ENCODE results near the gene RPTOR. TPM values are rescaled to one million over a fixed set of nuclear protein-coding genes. Genes with fewer than 3 reads are reported as not detected.

Gene RPTOR
- total RNA-seq, 1 donor from 2014 or later = 32.0 TPM

DNA sequence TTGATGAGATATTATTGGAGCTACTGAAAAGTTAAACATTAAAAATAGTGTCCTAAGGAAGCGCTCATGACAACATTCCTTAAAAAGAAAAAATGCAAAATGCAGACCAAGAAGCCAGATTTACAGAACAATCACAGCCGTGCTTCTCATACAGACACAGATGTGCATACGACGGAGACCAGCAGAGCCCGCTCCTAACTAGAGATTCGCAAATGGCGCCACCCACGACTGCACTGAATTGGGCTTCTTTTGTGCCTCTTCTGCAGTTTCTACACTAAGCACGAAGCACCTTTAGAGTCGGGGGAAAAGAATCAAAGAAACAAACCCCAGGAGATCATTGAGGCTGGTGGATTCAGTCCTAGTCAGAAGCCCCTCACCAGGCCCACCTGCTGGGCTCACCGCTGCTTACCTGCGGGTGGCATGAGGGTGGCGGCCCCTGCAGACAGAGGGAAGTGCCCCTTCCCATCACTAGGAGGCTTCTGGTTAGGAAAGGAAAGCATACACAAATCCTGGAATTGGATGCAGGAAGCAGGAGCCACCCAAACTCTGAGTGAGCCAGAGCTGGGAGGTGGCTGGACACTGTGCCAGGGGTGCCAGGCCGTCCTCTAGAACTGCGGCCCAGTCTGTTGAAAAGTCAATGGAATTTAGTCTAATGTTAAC is 382.1 kb downstream of the RPTOR start:
- Mint-ChIP-seq H3K9me3 (ENCODE audit: unreplicated experiment) (no peaks in the 10 kb centered on the region), H3K27ac (ENCODE audit: unreplicated experiment) (no peak overlapping the region), H3K27me3 (ENCODE audit: low read depth, unreplicated experiment) (no peaks in the 10 kb centered on the region), H3K4me3 (ENCODE audit: unreplicated experiment) (no peak overlapping the region), H3K36me3 (ENCODE audit: low read depth, unreplicated experiment) (peaks cover 17% of the 10 kb centered on the region), H3K4me1 (ENCODE audit: low read depth, unreplicated experiment) (peaks cover 15% of the 10 kb centered on the region)
- DNase-seq (ENCODE audit: low read depth) (no peak), FAIRE-seq (no peak)
- Histone ChIP-seq H2AFZ (ENCODE audit: low read depth, low read length) (no peak overlapping the region), H3K27ac (ENCODE audit: low read depth, low read length) (no peak overlapping the region), H3K36me3 (ENCODE audit: insufficient read depth, low read length) (no peaks in the 10 kb centered on the region), H3K4me2 (ENCODE audit: low read length) (no peak overlapping the region), H3K27me3 (ENCODE audit: insufficient read depth, low read length) (no peaks in the 10 kb centered on the region), H3K4me1 (ENCODE audit: insufficient read depth, low read length) (peaks cover 12% of the 10 kb centered on the region), H3K9me3 (ENCODE audit: insufficient read depth, low read depth, low read length) (no peaks in the 10 kb centered on the region), H3K4me3 (ENCODE audit: insufficient read depth, low read depth, low read length) (no peak overlapping the region), H3K9ac (ENCODE audit: low read length) (no peak overlapping the region), H4K20me1 (ENCODE audit: insufficient read depth, low read length) (no peaks in the 10 kb centered on the region), H3K79me2 (ENCODE audit: insufficient read depth, low read length) (no peaks in the 10 kb centered on the region)
- TF ChIP-seq, protein P1, sequence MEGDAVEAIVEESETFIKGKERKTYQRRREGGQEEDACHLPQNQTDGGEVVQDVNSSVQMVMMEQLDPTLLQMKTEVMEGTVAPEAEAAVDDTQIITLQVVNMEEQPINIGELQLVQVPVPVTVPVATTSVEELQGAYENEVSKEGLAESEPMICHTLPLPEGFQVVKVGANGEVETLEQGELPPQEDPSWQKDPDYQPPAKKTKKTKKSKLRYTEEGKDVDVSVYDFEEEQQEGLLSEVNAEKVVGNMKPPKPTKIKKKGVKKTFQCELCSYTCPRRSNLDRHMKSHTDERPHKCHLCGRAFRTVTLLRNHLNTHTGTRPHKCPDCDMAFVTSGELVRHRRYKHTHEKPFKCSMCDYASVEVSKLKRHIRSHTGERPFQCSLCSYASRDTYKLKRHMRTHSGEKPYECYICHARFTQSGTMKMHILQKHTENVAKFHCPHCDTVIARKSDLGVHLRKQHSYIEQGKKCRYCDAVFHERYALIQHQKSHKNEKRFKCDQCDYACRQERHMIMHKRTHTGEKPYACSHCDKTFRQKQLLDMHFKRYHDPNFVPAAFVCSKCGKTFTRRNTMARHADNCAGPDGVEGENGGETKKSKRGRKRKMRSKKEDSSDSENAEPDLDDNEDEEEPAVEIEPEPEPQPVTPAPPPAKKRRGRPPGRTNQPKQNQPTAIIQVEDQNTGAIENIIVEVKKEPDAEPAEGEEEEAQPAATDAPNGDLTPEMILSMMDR (IDR thresholded peaks at IDR 0.05; ENCODE audit: insufficient read depth, low read depth, low read length) = no peak
- no peak for TF ChIP-seq EZH2 (IDR thresholded peaks at IDR 0.05; ENCODE audit: insufficient read depth, low read length)

DNA sequence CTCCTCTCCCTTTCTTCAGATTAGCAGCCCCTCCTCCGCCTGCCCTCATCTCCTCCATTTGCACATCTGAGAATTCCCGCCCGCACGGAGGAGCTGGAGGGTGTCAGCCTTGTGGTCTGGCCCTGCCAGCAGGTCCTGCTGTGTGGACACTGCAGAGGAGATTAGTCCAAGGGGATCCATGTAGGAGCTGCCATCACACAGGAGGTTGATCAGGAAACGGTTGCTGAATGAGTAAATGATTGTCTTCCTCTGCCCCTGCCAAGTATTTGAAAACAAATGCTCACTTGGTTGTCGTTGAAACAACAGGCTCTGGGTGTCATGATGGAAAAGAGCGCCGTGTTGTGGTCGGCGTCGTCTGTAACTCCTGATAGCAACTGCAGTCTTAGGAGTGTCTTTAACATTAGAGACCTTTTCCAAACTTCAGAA is 383.2 kb downstream of the RPTOR start:
- Histone ChIP-seq H3K36me3 (ENCODE audit: insufficient read depth, low read length) (no peaks in the 10 kb centered on the region), H3K4me2 (ENCODE audit: low read length) (peak overlapping the region; percentile 64), H3K79me2 (ENCODE audit: insufficient read depth, low read length) (no peaks in the 10 kb centered on the region), H3K4me3 (ENCODE audit: insufficient read depth, low read depth, low read length) (peak overlapping the region; percentile 4), H2AFZ (ENCODE audit: low read depth, low read length) (peak overlapping the region; percentile 42), H3K27me3 (ENCODE audit: insufficient read depth, low read length) (no peaks in the 10 kb centered on the region), H4K20me1 (ENCODE audit: insufficient read depth, low read length) (no peaks in the 10 kb centered on the region), H3K9me3 (ENCODE audit: insufficient read depth, low read depth, low read length) (no peaks in the 10 kb centered on the region), H3K9ac (ENCODE audit: low read length) (peak overlapping the region; percentile 38), H3K27ac (ENCODE audit: low read depth, low read length) (no peak overlapping the region), H3K4me1 (ENCODE audit: insufficient read depth, low read length) (peaks cover 19% of the 10 kb centered on the region)
- TF ChIP-seq EZH2 (IDR thresholded peaks at IDR 0.05; ENCODE audit: insufficient read depth, low read length) = no peak
- TF ChIP-seq, protein P1 (IDR thresholded peaks at IDR 0.05; ENCODE audit: insufficient read depth, low read depth, low read length) = peak; percentile 32
- Mint-ChIP-seq H3K9me3 (ENCODE audit: unreplicated experiment) (no peaks in the 10 kb centered on the region), H3K27ac (ENCODE audit: unreplicated experiment) (no peak overlapping the region), H3K4me1 (ENCODE audit: low read depth, unreplicated experiment) (peaks cover 23% of the 10 kb centered on the region), H3K4me3 (ENCODE audit: unreplicated experiment) (no peak overlapping the region), H3K36me3 (ENCODE audit: low read depth, unreplicated experiment) (peaks cover 17% of the 10 kb centered on the region), H3K27me3 (ENCODE audit: low read depth, unreplicated experiment) (no peaks in the 10 kb centered on the region)
- DNase-seq (ENCODE audit: low read depth) (peak; percentile 37), FAIRE-seq (peak; percentile 79)

DNA sequence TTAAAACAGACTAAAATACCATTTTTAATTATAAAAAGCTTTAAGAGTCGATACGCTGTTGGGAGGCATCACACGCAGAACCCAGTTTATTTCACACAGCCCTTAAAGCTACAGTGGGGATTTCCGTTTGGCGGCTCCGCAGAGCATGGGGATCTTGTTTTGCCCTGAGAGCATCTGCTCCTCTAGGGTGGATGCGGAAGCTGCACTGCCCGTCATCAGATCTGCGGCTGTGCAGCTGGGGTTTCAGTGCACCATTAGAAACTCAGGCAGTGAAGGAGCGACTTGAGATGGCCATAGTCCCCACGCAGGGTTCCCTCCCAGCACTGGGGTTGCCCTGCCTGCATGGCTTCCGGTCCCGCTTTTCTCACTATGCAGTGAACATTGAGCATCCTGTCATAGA is 384.8 kb downstream of the RPTOR start:
- Mint-ChIP-seq H3K4me3 (ENCODE audit: unreplicated experiment) (no peak overlapping the region), H3K4me1 (ENCODE audit: low read depth, unreplicated experiment) (peaks cover 25% of the 10 kb centered on the region), H3K9me3 (ENCODE audit: unreplicated experiment) (no peaks in the 10 kb centered on the region), H3K27me3 (ENCODE audit: low read depth, unreplicated experiment) (no peaks in the 10 kb centered on the region), H3K36me3 (ENCODE audit: low read depth, unreplicated experiment) (peaks cover 10% of the 10 kb centered on the region), H3K27ac (ENCODE audit: unreplicated experiment) (no peak overlapping the region)
- Histone ChIP-seq H2AFZ (ENCODE audit: low read depth, low read length) (no peak overlapping the region), H3K36me3 (ENCODE audit: insufficient read depth, low read length) (peaks cover 1% of the 10 kb centered on the region), H4K20me1 (ENCODE audit: insufficient read depth, low read length) (no peaks in the 10 kb centered on the region), H3K9me3 (ENCODE audit: insufficient read depth, low read depth, low read length) (no peaks in the 10 kb centered on the region), H3K4me1 (ENCODE audit: insufficient read depth, low read length) (peaks cover 19% of the 10 kb centered on the region), H3K4me3 (ENCODE audit: insufficient read depth, low read depth, low read length) (no peak overlapping the region), H3K9ac (ENCODE audit: low read length) (no peak overlapping the region), H3K27ac (ENCODE audit: low read depth, low read length) (no peak overlapping the region), H3K79me2 (ENCODE audit: insufficient read depth, low read length) (no peaks in the 10 kb centered on the region), H3K27me3 (ENCODE audit: insufficient read depth, low read length) (no peaks in the 10 kb centered on the region), H3K4me2 (ENCODE audit: low read length) (no peak overlapping the region)
- TF ChIP-seq, protein P1 (IDR thresholded peaks at IDR 0.05; ENCODE audit: insufficient read depth, low read depth, low read length) = no peak
- TF ChIP-seq EZH2 (IDR thresholded peaks at IDR 0.05; ENCODE audit: insufficient read depth, low read length) = no peak
- DNase-seq (ENCODE audit: low read depth) = no peak
- no peak for FAIRE-seq
